ENCODE results near the gene ACAA2.
"Not testable (repeated sequence)": the region's sequence is repeated elsewhere in the genome, so short reads cannot be mapped to it uniquely, and the experiment has no call there.

The ACAA2 gene

DNA sequence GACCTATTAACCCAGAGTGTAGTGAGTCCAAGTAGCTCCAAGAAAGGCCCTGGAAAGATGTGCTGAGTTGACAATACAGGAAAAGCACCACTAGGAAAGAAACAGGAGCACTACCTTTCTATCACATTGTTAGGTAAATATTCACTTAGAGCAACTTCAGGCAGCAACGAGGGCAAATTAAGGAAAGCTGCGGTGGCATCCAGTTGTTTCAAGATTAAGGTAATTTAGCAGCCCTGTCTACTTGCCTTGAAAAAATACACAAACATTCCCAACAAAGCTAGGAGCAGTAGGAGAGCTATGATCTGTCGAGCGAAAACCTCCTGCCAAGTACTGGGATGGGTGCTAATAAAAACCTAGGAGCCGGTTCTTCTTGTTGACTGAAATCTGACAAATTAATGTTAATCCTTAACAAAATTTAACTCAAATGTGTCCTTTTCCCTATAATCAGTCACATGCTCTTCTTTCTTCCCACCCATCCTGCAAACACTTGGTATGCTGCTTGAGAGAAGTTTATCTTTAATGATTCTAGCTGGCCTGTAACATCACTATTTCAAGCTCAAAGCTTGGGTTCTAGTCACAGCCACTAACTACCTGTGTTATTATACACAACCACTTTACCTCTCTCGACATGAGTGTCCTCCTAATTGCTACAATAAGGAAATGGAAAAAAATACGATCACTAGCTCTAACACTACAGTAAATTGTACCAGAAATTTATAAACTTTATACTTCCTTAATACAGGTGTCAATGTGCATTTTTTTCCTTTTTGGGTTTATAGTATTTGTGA lies 2.0 kb downstream of the ACAA2 start:
- no peak for DNase-seq

DNA sequence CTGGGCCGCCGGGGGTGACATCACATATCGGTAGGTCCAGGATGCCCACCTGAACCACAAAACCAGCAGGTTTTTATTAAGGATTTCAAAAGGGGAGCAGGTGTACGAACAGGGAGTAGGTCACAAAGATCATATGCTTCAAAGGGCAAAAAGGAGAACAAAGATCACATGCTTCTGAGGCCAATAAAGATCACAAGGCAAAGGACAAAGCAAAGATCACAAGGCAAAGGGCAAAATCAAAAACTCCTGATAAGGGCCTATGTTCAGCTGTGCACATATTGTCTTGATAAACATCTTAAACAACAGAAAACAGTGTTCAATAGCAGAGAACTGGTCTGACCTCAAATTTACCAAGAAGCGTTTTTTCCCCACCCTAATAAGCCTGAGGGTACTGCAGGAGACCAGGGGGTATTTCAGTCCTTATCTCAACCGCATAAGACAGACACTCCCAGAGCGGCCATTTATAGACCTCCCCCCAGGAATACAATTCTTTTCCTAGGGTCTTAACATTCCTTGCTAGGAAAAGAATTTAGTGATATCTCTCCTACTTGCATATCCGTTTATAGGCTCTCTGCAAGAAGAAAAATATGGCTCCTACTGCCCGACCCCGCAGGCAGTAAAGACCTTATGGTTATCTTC lies 4.7 kb downstream of the ACAA2 start:
- DNase-seq = not testable (repeated sequence)

DNA sequence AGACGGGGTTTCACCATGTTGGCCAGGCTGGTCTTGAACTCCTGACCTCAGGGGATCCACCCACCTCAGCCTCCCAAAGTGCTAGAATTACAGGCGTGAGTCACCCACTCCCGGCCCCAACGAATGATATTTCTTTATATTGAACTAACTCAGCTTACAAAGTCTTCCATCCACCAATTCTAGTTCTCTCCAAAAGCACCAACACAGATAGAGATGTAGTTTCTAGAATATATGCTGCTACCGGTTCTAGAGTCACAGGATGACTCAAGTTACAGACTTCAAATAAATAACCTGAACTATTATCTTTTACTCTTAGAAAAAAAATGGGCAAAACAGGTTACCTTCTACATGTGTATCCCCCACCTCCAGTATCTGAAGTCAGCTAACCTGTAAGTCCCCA lies 9.2 kb downstream of the ACAA2 start:
- DNase-seq = no peak

DNA sequence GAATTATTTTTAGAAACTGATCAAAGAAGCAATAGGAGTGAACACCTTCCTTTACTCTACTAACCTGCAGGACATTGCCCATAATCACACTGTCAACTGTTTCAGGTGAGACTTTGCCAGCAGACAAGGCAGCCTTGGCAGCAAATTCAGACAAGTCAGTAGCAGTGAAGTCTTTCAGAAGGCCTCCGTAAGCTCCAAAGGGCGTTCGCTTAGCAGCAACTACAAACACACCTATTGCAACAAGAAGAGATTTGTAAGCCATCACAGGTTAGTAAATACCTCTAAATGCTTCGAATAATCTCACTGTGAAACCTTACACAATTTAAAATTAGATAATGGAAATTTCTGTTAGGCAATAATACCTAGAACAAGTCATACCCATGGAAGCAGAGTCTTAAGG lies 10.7 kb downstream of the ACAA2 start:
- no peak for DNase-seq

DNA sequence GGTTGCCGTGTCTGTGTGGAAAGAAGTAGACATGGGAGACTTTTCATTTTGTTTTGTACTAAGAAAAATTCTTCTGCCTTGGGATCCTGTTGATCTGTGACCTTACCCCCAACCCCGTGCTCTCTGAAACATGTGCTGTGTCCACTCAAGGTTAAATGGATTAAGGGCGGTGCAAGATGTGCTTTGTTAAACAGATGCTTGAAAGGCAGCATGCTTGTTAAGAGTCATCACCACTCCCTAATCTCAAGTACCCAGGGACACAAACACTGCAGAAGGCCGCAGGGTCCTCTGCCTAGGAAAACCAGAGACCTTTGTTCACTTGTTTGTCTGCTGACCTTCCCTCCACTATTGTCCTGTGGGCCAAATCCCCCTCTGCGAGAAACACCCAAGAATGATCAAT lies 12.8 kb downstream of the ACAA2 start:
- not testable (repeated sequence) for DNase-seq

DNA sequence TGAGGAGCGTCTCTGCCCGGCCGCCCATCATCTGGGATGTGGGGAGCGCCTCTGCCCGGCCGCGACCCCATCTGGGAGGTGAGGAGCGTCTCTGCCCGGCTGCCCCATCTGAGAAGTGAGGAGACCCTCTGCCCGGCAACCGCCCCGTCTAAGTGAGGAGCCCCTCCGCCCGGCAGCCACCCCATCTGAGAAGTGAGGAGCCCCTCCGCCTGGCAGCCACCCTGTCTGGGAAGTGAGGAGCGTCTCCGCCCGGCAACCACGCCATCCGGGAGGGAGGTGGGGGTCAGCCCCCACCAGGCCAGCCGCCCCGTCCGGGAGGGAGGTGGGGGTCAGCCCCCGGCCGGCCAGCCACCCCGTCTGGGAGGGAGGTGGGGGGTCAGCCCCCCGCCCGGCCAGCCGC lies 13.5 kb downstream of the ACAA2 start:
- not testable (repeated sequence) for DNase-seq

DNA sequence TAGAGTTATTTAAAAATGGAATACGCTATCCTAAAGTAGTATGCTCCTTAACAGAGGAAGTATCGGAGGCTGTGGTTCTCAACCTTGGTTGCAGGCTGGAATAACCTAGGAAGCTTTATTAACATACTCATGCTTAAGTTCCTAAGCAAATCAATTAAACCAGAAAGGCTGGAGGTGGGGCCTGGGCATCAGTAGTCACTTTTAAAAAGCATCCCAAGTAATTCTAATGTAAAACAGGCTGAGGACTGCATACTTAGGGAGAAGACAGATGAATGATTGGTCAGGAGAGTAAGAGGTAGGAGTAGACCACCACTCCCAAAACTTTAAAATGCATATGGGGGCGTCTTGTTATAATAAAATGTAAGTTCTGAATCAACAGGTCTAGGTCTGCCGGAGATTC lies 15.3 kb downstream of the ACAA2 start:
- DNase-seq = no peak

DNA sequence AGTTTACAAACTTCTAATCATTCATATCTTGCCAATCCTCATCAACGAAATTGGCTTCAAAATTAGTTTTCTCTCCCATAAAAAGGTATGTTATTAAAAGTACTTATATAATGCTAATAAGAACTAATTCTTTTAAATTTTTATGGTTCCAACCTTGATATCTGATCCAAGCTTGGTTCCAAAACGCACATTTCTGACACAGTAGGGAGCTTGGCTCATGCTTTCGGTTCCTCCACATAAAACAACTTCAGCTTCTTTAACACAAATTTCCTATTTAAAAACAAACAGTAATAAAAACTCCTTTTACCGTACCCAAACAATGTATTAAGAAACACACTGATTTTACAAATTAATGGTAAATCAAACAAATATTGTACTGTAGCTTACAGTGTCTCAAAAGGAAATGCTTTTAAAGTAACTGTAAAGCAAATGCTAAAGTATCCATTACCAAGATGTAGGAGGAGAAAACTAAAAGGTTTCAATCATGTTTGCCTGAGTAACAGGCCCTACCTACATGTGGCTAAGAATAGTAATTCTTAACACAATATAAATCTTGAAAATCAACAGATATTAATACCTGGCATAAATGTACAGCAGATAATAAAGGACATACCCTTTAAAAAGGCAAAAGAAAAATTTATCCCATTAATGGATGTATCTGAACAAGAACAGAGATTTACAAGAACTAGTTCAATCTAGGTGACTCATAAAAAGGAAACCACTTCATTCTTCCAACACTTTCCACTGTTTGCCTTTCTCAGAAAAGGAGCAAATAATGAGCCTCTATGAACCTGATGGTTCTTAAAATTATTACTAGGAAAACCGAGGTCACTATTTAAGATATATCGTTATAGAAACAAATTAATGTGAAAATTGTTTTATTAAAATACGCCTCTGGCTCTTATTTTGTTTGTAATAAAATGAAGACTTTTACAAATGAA lies 17.5 kb downstream of the ACAA2 start:
- no peak for DNase-seq

DNA sequence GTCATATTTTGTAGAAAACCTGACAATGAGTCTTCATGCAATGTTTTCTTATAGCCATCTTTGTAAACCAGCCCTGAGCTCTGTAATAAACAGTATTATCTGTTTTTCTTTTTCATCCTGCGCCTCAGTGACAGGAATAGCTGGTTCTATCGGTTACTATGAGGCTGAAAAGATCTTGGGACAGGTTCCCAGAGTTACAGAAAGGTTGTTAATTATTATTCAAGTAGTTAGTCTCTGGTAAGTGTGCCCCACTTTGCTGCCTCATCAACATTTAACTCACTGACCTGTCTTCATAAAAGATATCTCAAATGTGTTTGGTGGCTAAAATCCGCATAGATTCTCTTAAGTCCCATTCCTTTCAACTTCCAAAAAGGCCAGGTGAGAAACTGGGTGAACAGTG lies 18.6 kb downstream of the ACAA2 start:
- DNase-seq = no peak

DNA sequence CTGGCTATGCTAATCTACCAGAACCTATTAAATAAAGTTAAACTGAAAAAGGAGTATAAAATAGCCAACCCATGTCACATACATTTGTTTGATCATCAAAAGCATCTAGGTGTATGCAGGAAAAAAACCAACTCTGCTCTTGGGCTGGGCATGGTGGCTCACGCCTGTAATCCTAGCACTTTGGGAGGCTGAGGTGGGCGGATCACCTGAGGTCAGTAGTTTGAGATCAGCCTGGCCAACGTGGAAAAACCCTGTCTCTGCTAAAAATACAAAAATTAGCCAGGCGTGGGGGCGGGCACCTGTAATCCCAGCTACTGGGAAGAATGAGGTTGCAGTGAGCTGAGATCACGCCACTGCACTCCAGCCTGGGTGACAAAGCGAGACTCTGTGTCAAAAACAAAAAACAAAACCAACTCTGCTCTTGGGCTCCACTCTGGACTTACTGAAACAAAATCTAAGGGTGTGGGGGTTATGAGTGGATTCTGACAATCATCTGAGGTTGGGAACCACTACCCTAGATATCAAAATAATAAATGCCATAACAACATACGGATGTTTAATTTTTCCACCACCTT lies 23.7 kb downstream of the ACAA2 start:
- not testable (repeated sequence) for DNase-seq

DNA sequence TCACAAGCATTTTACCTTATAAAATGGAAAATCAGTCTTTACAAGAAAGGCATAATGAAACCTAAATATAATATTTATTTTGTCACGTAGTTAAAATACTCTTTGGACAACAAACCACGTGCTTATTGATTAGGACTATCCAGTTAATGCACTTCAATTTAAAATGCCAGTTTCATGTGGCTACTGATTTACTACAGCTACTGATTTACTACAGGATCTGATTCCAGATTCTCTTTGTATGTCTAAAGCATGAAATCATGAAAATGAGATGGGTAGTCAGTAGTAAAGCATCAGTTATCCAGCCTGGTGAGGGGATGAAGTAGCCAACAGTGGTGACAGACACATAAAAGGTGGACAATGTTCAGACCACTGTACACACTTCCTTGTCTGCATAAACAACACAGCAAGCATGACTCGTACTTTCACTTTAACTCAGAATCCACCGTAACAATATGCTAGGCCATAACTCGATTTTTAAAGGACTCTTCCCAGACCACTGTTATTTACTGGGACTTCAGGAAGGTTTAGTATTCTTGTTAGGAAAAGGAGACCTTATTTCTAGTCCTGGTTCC lies 24.9 kb downstream of the ACAA2 start:
- no peak for DNase-seq

DNA sequence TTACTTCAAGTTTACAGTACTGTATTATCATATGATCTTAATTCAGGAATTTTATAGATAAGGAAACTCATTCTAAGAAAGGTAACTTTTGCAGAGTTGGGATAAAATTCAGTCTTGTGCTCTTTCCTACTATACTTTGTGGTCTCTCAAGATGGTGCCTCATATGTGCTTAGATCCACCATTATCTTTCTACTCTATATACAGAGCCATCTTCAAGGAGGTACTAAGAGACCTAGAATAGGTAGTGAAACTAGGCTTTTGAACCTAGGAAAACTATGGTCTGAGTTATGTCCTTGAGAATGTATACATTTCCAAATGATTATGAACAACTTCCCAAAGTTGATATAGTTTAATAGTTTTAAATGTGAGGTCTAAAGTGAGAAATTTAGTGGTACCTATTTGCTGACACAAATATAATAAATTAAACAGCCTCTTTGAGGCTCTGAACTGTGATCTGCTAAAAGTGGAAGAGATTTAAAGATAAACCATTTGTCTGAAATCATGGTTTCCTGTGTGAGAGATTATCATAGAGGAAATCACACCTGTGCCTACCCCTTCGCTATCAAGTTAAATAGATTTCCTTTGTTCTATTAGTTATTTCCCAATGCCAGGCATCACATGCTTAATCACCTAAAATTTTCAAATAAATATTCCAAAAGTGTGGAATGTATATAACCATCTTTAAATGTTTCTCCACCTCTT lies 27.2 kb downstream of the ACAA2 start:
- no peak for DNase-seq

DNA sequence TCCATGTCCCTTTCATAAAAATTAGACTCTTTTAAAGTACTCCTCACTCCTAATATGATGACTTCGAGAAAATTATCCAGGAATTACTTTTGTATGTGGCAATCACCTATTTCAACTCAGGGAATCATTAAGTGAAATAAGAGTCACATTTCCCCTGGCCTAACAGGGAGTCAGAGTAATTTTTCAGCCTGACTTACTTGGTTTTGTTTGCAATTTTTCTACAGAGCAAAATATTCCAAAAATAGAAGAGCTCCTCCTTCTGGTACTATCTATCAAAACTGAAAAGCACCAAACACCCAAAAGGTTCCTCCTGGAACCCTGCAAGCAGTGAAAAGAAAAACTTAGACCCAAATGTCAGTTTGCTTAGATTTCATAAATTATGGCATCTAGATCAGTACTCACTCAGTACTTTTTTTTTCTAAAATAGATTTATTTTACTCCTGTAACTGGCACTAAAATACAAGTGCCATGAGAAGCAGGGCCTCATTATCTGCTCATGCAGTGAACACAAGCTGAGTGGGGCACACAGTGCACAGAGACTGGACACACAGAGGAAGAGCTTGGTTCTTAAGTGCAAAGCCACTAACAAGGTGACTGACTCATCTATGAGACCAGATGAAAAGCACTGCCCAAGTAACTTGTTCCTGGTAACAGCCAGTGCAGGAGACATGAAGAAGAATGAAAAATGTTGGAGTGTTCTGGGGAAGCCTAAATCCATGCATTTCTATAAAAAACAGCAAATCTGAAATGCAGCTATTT lies 28.7 kb downstream of the ACAA2 start:
- no peak for DNase-seq

DNA sequence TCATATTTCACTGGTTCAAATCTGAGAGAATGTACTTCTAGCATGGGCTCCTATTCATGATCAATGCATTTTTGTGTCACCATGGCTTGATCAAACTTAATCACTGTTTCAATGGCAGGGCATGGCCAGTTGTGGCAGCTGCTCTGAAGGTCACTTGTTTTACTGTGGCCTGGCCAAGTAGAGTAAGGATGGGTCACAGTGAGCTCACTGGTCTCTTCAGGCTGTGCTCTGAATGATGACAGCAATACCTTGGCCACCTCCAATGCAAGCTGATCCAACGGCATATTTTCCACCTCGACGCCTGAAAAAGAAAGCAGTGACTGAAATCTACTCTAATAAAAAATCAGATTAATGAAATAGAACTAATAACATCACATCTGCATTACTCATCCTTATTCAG lies 29.7 kb downstream of the ACAA2 start:
- not testable (repeated sequence) for DNase-seq

DNA sequence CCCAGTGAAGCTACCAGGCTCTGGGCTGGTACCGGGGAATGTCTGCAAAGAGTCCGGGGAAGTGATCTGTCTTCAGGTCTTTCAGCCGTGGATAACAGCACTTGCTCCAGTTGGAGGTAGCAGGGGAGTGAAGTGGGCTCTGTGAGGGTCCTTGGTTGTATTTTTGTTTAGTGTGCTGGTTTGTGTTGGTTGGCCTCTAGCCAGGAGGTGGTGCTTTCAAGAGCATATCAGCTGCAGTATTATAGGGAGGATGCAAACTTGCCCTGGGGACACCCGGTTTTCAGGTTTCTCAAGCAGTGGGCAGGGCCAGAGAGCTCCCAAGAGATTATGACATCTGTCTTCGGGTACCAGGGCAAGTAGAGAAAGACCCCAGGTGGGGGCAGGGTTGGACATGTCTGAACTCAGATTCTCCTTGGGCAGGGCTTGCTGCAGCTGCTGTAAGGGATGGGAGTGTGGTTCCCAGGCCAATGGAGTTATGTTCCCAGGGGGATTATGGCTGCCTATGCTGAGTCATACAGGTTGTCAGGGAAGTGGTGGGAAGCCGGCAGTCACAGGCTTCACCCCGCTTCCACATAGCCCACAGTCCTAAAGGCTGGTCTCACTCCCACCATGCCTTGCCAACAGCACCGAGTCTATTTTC lies 34.4 kb downstream of the ACAA2 start:
- DNase-seq = no peak

DNA sequence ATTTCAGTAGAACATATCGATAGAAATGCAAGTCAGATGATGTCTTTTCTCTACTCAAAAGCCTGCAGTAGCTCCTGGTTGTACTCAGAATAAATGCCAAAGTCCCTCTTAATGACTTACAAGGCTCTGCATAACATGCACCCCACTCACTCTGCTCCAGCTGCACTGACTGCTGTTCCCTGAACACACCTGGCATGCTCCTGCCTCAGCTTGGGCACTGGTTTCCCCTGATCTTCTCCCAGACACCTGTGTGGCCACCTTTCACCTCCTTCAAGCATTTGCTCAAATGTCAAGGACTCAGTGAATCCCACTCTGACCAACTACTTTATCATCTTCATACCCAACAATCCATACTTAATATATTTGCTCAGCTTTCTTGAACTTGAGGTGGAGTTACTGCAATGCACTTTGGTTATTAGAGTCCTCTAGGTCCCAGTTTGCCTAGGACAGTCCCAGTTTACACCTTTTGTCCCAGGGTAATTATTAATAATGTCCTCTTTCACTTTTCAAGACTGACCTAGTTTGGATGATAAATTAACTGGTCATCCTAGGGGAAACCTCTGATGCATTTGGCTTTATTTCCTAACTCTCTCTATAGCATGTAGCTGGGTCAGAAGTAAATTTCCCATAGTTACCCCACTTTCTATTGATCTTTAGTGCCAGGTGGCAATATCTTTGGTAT lies 44.1 kb downstream of the ACAA2 start:
- no peak for DNase-seq

DNA sequence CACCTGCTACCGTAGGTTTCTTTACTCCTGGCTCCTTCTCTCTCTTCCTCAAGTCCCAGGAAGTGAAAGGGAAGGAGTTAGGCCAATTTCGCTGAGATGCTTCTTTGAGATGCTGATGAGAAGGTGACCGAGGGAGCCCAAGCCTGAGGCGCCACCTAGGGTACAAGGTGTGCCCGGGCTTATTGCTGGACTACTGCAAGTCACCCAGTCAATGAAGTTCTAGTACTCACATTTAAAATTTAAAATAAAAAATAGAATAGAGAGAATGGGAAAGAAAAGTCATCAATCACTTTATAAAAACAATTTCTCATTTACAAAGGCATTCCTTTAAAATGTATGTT lies 45.3 kb downstream of the ACAA2 start:
- DNase-seq = no peak

DNA sequence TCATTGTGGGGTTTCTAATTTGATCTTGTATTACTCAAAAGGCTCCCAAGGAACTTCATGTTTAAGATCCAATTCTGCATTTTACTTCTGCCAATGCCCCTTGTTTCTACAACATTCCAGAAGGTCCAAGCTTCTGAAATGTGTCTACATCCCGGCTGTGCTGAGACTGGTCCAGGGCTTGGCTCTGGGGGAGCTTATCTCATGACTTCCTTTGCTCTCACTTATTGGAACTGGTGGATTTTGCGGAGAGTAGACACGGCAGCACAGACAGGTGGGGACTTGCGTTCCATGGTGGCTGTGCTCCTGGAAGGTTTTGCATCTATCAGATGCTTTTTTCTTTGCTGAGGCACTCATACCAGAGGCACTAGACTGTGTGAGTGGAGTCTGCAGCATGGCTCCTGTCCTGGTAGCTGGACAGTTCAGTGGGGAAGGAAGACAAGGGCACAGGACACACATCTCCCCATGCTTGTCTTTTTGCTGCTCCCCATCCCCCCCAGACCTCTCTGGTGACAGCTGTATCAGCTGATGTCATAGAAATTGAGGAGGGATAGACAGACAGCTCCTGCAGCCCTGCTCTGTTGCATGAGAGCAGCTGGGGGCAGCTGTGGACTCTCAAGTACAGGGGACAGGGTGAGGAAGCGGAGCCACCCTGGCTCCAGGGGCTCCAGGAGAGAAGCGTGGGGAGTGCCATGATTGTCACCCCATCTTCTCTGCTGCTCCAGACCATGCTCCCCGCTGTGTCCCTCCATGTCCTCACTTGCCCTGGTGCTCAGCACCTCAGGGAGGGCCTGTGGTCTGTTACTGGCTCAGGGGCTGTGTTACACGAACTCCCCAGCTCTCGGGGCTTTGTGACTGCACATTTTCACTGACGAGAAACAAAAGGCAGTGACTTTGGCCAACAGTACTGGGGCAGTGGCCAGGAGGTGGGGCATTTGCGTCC lies 46.0 kb downstream of the ACAA2 start:
- DNase-seq = no peak

DNA sequence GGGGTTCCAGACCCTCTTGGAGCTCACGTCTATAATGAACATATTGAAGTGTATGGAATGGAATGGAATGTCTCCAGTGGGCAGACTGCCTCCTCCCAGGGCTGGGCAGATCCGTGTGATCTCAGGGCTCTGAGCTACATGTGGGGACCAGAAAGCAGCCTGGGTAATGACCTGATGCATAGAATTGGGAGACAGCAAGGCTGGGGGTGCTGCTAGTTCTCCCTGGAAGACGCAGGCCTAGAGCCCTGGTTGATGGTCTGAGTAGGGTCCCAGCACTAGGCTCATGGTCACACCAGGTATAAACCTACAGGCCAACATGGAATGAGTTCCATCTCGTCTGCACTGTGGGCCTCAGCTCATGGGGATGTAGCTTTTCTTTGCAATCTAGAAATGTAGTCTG lies 46.7 kb downstream of the ACAA2 start:
- no peak for DNase-seq
